GM19238 (cell line): ENCODE data around the gene ATP8A2.

Experiments
- DNase-seq: peaks from one replicate; pipeline ENCODE4 v3.0.0; 2011; ENCODE audit warnings: low spot score; ENCODE audit not compliant: insufficient read length

ATP8A2 gene

DNA sequence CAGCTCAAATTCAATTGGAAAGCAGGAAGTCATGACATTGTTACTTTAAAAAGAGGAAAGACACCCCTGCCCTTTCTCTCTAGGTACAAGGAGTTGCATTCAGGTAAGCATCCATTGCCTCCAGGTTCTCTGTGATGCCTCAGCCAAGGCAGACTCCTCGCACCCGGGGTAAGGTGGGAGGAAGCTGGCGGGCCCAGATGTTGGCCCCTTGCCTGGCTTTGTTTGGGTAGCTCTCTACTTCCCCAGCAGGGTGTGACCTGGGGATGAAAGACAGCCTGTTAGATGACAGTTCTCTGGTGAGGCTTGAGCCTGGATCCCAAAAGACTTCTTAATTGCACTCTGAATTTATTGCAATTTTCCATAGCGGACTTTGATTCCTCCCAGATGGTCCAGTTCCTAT lies 654.4 kb downstream of the ATP8A2 start:
- DNase-seq: no peak

GRCh38 chr13:26029581-26030136 lies 657.9 kb downstream of the ATP8A2 start:
- no peak for DNase-seq

DNA sequence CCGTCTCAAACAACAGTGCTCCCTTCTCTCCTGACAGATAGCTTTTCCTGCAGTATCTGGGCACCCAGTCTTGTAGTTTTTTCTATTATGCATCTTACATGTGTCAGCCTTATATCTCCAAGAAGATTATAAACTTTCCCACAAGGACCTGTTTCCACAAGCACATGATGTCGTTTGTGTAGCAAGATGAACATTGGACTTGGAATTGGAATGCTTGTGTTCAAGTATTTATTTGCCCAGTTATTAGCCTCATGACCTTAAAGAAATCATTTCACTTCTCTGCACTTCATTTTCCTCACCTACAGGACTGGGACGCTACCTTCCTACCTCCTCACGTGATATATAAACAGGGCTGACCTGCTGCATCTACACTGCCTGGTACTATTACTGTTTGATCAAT lies 658.6 kb downstream of the ATP8A2 start:
- DNase-seq: no peak

DNA sequence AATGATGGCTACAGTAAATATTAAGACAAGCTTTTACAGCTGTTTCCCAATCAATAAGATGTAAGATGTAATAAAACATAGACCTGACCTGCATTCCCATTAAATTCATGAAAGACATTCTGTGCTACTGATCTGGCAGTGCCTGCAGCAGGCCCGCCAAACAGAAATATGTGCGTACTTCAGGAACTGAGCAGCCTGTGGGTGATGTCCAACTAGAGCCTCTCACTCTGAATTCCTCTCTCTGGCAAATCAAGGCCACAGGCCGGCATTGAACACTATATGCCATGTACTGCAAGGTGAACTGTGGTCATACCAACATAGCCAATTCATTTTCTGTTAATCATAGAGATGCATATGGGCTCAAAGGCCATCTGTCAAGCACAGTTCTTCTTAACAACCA lies 662.2 kb downstream of the ATP8A2 start:
- no peak for DNase-seq

DNA sequence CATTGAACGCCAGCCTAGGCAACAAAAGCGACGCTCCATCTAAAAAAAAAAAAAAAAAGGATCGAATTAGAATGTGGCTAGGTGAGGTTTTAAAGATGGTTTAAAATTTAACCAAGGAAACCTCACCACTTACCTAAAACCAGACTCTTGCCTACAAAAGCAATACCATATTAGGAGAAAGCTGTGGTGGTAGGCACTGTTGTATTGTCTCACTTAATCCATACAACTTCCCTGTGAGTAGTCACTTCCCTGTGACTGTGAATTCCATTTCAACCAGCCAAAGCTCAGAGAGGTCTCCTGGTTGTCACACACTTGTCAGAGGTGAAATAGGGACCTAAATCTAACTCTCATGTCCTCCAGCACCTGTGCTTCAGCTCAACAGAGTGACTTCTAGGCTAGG lies 664.6 kb downstream of the ATP8A2 start:
- no peak for DNase-seq

- no peak for DNase-seq
These were observed 665.5 kb downstream of the ATP8A2 start for GRCh38 chr13:26037302-26037701.

DNA sequence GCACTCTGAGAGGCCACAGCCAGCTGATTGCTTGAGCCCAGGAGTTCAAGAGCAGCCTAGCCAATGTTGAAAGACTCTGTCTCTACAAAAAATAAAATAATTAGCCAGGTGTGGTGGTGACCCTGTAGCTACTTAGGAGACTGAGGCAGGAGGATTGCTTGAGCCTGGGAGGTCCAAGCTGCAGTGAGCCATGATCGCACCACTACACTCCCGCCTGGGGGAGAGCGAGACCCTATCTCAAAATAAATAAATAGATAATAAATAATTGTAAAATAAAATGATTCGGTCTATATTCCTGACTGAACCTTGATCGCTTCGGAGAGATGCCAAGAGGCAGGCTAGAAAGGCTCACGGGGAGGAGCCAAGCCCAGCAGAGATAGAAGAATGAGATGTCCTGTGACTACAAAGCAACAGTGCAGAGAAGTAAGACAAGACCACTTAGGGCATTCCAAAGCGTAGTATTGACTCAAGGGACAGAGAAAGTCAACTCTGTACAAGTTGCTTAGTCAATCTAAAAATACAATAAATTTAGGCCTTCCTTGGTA lies 667.2 kb downstream of the ATP8A2 start:
- DNase-seq: no peak

GRCh38 chr13:26041444-26041843 lies 669.7 kb downstream of the ATP8A2 start:
- no peak for DNase-seq

DNA sequence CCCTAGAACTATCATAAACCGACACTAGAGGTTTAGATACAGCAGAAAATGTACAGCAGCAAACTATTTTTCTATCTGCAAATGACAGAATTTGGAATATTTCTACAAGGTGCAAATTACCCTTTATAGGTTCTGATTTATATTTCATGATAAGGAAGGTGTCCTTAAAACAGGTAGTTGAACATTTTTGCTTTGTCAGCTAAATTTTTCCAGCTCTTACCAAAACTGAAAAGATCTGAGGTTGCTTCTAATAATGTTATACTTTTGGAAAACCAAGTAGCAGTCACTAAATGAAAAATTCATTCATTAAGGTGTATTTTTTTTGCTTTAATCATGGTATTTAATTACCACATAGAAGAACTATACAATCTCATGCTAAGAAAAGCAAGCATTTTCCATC lies 671.0 kb downstream of the ATP8A2 start:
- no peak for DNase-seq

DNA sequence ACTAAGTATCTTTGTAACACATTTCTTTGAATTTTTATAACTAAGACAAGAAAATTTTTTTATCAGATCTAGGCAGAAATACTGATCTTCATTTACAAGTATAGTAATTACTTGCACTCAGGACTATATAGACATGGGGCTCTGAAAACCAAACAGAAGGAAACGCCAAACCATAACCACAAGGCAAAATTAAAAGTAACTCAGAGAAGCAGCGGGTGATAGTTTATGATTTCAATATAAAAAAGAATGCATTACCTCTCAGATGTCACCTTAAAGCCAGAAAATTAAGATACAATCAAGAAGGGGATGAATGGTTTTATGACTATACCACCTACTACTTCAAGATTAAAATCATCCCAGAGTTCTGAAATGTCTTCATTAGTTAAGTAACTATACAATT lies 673.4 kb downstream of the ATP8A2 start:
- no peak for DNase-seq

GRCh38 chr13:26046639-26047038 lies 674.9 kb downstream of the ATP8A2 start:
- DNase-seq: no peak

- no peak for DNase-seq
These were observed 675.3 kb downstream of the ATP8A2 start for GRCh38 chr13:26047040-26047439.

- no peak for DNase-seq
These were observed 677.0 kb downstream of the ATP8A2 start for GRCh38 chr13:26048741-26049140.

DNA sequence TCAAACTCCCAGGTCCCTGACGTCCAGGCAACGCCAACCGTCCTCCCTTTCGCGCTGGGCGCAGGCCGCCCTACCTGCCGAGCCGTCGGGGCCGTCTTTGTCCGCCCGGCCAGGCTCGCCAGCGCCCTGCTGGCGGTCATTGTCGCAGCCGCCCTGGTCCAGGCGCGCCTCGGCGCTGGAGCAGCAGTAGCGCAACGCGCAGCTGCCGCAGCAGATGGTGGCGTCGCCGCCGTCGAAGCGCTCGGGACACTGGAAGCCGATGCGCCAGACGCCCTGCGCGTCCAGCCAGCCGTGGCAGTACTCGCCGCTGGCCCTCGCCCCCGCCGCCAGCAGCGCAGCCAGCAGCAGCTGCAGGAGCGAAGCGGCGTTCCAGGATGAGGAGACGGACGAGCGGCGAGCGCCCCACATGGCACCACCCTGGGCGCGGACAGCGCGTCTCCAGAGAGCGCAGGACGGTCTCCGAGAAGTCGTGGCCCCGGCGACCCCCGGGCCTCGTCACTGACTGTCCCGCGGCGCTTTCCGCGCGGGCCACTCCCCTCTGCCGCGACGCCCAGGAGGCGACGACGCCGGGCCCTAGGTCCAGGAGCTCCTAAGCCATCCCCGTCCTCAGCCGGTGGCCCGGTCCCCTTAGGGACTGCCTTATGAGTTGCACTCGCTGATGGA lies 678.9 kb downstream of the ATP8A2 start:
- DNase-seq: no peak

- no peak for DNase-seq
These were observed 679.5 kb downstream of the ATP8A2 start for GRCh38 chr13:26051231-26051656.

- no peak for DNase-seq
These were observed 680.0 kb downstream of the ATP8A2 start, which contains the start of gene SHISA2 for GRCh38 chr13:26051657-26052311. Gene SHISA2 (minus strand): TSS chr13:26052016. CDS start chr13:26050975, 1,041 bp downstream.

DNA sequence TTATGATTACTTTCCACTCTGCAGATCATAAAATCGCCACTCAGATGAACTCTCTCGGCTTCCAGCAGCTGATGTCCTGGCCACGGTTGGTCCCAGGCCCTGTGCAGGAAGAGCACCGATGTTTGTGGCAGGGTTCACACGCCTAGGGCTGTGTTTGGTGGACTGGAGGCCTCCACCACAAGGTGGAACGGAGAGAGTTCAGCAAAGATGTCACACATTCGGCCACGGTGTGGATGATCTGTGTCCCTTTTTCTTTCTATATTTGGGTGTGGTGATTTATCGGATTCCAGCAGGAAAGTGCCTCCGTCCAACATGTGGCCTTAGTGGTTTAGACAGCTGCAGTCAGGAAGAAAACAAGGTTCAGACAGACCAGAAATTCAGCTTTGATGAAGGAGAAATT lies 680.6 kb downstream of the ATP8A2 start:
- DNase-seq: no peak

GRCh38 chr13:26053418-26053980 lies 681.7 kb downstream of the ATP8A2 start:
- DNase-seq: no peak

DNA sequence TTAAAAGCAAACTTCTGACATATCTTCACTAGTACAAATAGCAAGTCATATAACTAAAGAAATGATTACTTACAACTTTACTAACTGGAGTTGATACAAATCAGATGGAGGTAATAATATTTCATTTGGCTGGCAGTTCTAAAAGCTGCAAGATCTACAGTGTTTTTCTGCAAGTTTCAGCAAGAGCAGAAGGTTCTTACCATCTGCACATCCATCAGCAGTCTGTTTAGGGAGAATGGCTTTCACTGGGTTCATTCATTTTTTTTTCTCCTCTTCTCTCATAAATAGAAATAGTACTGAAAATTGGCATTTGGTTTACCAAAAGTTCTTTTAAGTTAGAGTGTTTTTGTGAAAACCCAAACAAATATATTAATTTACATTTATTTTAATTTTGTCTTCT lies 683.1 kb downstream of the ATP8A2 start:
- no peak for DNase-seq

GRCh38 chr13:26058704-26059103 lies 686.9 kb downstream of the ATP8A2 start:
- no peak for DNase-seq

DNA sequence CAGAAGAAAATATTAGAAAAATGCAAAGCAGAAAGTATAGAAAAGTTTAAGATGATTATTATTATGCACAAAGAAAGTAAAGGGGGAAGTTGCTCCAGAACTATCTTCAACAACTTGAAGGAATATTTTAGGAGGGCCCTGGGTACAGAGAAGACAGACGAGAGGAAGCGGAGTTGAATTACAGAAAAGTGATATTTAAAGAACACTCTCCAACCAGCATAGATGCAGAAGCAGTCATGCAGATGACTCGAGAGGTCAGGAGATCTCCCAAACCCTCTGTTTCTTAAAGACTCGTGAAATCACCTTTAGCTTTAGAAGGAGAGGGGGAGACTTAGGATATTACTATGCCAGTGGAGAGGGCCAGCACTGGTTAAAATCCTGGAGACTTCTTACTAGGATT lies 688.6 kb downstream of the ATP8A2 start:
- DNase-seq: no peak

GRCh38 chr13:26061256-26061655 lies 689.5 kb downstream of the ATP8A2 start:
- no peak for DNase-seq
